Thoracic aorta (tissue), 2 donors: Measurements from ENCODE around the gene DOCK3. TPM values are rescaled to one million over a fixed set of nuclear protein-coding genes. Genes with fewer than 3 reads are reported as not detected.
"Not testable (repeated sequence)": the region's sequence is repeated elsewhere in the genome, so short reads cannot be mapped to it uniquely, and the experiment has no call there.

ENCODE experiments used
- ATAC-seq: fragments of 150-250 bp; one replicate; pipeline ENCODE4 v1.8.0; 2017; ENCODE audit warnings: low read depth; ENCODE audit not compliant: insufficient number of reproducible peaks, low FRiP score
- DNase-seq: peaks from one replicate; pipeline ENCODE4 v3.0.0-alpha.2; 2020; ENCODE audit warnings: low spot score
- H3K27ac ChIP-seq, 2 donors: fragments of 200-600 bp; sonication (generic); 1 replicate in 1 of 2; 2 replicates in 1 of 2; pipeline ENCODE4 v1.5.1; 2016; ENCODE audit warnings: mild to moderate bottlenecking in 2 of 2, moderate library complexity in 2 of 2
- H3K27me3 ChIP-seq: fragments of 200-600 bp; sonication (generic); replicated peaks from 2 replicates; pipeline ENCODE4 v1.6.0; 2016; ENCODE audit warnings: mild to moderate bottlenecking; ENCODE audit not compliant: insufficient read depth
- H3K36me3 ChIP-seq: fragments of 200-600 bp; sonication (generic); one replicate; pipeline ENCODE4 v1.5.1; 2016
- H3K4me1 ChIP-seq, 2 donors: fragments of 200-600 bp; sonication (generic); 1 replicate in 1 of 2; 2 replicates in 1 of 2; pipeline versions ENCODE4 v1.5.1 to v1.6.0; 2016; ENCODE audit warnings: low read depth in 2 of 2, mild to moderate bottlenecking in 1 of 2; ENCODE audit not compliant: control insufficient read depth in 1 of 2
- H3K4me3 ChIP-seq: fragments of 200-600 bp; sonication (generic); 2 replicates; pipeline ENCODE4 v1.5.1; 2016; ENCODE audit warnings: mild to moderate bottlenecking
- H3K9me3 ChIP-seq: fragments of 200-600 bp; sonication (generic); 2 replicates; pipeline ENCODE4 v1.5.1; 2016
- CTCF ChIP-seq: fragments of 200-600 bp; sonication (generic); IDR thresholded peaks from one replicate; pipeline ENCODE4 v1.5.1; 2019; ENCODE audit warnings: antibody characterized with exemption
- total RNA-seq, 2 donors: library from RNA; depleted of rRNA; stranded (reverse); fragments of >200 nt; gene quantifications; one replicate each; pipeline versions ENCODE4 v1.1.0 to v1.2.3, GENCODE V29; 2016

Gene DOCK3
- total RNA-seq, 2 donors from 2014 or later, result 0.14 to 0.71 TPM

DNA sequence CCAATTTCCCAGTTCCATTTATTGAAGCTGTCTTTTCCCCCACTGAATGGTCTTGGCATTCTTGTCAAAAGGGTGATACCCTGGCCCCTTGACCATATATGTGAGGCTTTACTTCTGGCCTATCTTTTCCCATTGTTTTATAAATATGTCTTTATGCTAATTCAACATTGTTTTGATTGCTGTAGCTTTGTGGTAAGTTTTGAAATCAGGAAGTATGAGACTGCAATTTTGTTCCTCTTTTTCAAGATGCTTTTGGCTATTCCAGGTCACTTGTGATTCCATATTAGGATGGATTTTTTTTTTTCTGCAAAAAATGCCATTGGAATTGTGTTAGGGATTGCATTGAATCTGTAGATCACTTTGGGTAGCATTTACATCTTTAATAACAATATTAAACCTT, 569.2 kb downstream of the DOCK3 start:
- Histone ChIP-seq H3K4me1 (no peaks in the 10 kb centered on the region), H3K27me3 (no peaks in the 10 kb centered on the region), H3K27ac (no peak overlapping the region), H3K9me3 (no peaks in the 10 kb centered on the region), H3K4me3 (no peak overlapping the region), H3K36me3 (no peaks in the 10 kb centered on the region)
- no peak for TF ChIP-seq CTCF
- DNase-seq (no peak), ATAC-seq (no peak)

DNA sequence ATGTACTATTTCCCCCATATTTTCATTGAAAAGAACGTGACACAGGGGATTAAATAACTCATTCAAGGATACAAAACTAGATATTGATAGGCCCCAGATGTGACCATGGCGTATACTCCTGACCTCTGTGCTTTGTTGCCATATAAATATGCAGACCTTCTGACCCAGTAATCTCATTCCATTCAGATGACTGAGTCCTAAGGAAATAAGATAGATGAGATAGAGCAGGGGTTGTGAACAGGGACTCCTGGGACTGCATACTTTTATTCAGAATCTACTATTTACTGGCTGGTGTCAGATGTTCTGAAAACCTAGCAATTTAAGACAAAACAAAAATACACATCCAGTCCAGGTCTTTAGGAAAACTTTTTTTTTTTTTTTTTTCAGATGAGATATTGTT, 571.1 kb downstream of the DOCK3 start:
- no peak for ATAC-seq

GRCh38 chr3:51257870-51258269, 583.1 kb downstream of the DOCK3 start:
- H3K36me3 ChIP-seq, result no peaks in the 10 kb centered on the region
- ATAC-seq, result no peak
- TF ChIP-seq CTCF, result no peak
- no peaks in the 10 kb centered on the region for H3K9me3 ChIP-seq
- no peaks in the 10 kb centered on the region for H3K27me3 ChIP-seq
- H3K4me1 ChIP-seq, result no peaks in the 10 kb centered on the region
- no peak overlapping the region for H3K27ac ChIP-seq
- no peak overlapping the region for H3K4me3 ChIP-seq
- no peak for DNase-seq

More for the DNA sequence above, 571.1 kb downstream of the DOCK3 start:
- no peak overlapping the region for H3K27ac ChIP-seq
- no peaks in the 10 kb centered on the region for H3K36me3 ChIP-seq
- H3K4me1 ChIP-seq, result no peaks in the 10 kb centered on the region
- H3K27me3 ChIP-seq, result no peaks in the 10 kb centered on the region
- no peaks in the 10 kb centered on the region for H3K9me3 ChIP-seq
- TF ChIP-seq CTCF, result no peak
- no peak overlapping the region for H3K4me3 ChIP-seq
- DNase-seq, result no peak

DNA sequence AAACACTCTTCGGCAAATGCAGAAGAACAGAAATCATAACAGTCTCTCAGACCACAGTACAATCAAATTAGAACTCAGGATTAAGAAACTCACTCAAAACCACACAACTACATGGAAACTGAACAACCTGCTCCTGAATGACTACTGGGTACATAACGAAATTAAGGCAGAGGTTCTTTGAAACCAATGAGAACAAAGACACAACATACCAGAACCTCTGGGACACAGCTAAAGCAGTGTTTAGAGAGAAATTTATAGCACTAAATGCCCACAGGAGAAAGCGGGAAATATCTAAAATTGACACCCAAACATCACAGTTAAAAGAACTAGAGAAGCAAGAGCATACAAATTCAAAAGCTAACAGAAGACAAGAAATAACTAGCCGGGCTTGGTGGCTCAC, 589.4 kb downstream of the DOCK3 start:
- ATAC-seq, DNase-seq, H3K36me3 ChIP-seq, H3K27me3 ChIP-seq, H3K27ac ChIP-seq, H3K9me3 ChIP-seq, H3K4me3 ChIP-seq, H3K4me1 ChIP-seq: not testable (repeated sequence)

DNA sequence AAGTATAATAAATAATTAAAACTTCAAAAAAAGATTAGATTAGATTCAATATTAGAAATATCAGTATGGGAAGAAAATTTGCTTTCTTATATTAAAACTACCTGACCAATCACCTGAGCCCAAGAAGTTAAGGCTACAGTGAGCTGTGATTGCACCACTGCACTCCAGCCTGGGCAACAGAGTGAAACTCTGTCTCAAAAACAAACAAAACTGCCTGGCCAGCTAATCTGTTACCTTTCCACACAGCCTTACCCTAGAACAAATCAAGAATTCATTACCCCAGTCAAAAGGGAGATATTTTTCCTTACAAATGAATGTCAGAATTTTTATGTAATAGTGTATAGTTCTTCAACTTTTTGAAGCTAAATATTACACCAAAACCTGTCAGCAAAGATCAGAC, 593.4 kb downstream of the DOCK3 start:
- Histone ChIP-seq H3K27ac (no peak overlapping the region), H3K36me3 (no peaks in the 10 kb centered on the region), H3K4me3 (no peak overlapping the region), H3K9me3 (no peaks in the 10 kb centered on the region), H3K27me3 (no peaks in the 10 kb centered on the region), H3K4me1 (no peaks in the 10 kb centered on the region)
- ATAC-seq (no peak), DNase-seq (no peak)
- no peak for TF ChIP-seq CTCF

- Histone ChIP-seq H3K36me3 (no peaks in the 10 kb centered on the region), H3K4me3 (no peak overlapping the region), H3K4me1 (no peaks in the 10 kb centered on the region), H3K27me3 (no peaks in the 10 kb centered on the region), H3K27ac (no peak overlapping the region), H3K9me3 (no peaks in the 10 kb centered on the region)
- DNase-seq, result no peak
- ATAC-seq, result no peak
- TF ChIP-seq CTCF, result no peak
These were observed 594.7 kb downstream of the DOCK3 start for GRCh38 chr3:51269466-51269865.
